GM18867 (cell line): ENCODE results near the gene CDC20.
"Not testable (repeated sequence)": the region's sequence is repeated elsewhere in the genome, so short reads cannot be mapped to it uniquely, and the experiment has no call there.

ENCODE experiments used
- ATAC-seq: cut with Tn5 transposase; IDR thresholded peaks from one replicate; pipeline ENCODE4 v1.9.1; 2021; ENCODE audit warnings: mild to moderate bottlenecking, moderate library complexity; ENCODE audit not compliant: unreplicated experiment

Gene CDC20

DNA sequence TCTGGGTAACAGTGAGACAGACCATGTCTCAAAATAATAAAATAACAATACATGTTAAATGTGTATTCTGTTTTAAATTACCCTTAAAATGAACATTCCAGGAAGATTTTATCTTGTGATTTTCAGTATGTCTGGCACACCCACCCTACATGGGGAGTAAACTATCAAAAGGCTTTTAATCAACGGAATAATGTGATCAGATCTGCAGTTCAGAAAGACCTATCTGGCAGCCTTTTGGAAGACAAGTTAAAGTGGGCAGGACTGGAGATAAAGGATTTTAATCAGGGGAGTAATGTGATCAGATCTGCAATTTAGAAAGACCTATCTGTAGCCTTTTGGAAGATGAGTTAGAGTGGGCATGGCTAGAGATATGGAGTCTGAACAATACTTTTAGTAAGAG is 20.7 kb downstream of the CDC20 start:
- ATAC-seq: no peak

GRCh38 chr1:43381612-43382011 is 22.8 kb downstream of the CDC20 start:
- ATAC-seq: no peak

GRCh38 chr1:43382027-43382779 is 23.4 kb downstream of the CDC20 start:
- no peak for ATAC-seq

GRCh38 chr1:43383449-43383848 is 24.7 kb downstream of the CDC20 start:
- no peak for ATAC-seq

GRCh38 chr1:43386676-43387075 is 27.9 kb downstream of the CDC20 start:
- ATAC-seq: no peak

GRCh38 chr1:43387976-43388599 is 29.3 kb downstream of the CDC20 start:
- no peak for ATAC-seq

DNA sequence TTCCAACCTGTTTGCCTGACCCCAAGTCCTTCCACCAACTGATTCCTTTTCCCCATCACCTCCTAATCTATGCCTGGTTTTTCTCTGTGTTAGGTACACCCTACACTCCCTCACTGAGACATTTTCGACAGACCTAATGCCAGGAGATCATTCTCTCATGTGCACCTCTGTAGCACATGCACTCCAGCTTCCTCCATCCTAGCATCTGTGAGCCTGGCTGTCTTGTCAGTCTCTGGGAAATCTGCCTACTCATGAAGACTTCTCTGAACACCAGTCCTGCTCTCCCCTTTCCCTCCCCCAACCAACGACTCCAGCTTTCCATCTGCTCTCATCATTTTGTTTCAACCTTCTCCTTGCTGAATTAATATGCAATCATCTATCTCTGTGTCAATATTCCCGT is 29.8 kb downstream of the CDC20 start:
- ATAC-seq: no peak

GRCh38 chr1:43389326-43390313 is 30.8 kb downstream of the CDC20 start, which contains the start of the genes MED8 and SZT2:
MED8 (minus strand) TSS chr1:43389800; CDS start chr1:43389764, 36 bp downstream.
SZT2 (plus strand) TSS chr1:43389899; CDS start chr1:43389969, 70 bp downstream.
- ATAC-seq: peak; percentile 89

- ATAC-seq: no peak
These were observed 33.9 kb downstream of the CDC20 start for GRCh38 chr1:43392702-43393101.

DNA sequence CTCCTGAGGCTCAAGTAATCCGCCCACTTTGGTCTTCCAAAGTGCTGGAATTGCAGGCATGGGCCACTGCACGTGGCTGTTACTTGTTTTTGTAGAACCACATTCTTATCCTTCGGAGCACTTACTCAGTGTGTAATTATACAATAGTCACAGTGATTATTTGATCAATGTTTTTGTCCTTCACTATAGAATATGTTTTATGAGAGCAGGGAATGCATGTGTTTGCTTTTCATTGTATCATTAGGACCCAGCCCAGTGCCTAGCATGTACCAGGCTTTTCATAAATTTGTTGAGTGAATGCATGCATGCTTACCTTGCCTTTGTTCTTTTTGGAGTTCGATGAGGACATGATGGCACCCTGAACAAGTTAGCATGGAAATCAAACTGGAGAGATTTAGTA is 36.7 kb downstream of the CDC20 start:
- no peak for ATAC-seq

DNA sequence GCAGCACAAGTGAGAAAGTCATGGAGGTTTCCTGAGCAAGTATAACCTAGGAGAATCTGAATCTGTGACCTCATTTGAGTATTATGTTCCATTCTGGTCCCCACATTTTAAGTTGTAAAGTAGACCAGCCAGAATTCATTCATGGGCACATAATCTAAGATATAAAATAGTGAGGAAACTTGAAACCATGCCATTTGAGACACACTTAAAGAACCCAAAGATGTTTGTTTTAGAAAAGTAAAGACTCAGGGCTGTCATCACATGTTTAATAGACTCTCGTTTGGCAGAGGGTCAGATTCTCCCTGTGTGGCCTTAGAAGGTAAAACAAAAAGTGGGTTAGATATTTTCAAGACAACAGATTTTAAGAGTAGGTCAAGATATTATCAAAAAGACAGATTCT is 37.3 kb downstream of the CDC20 start:
- ATAC-seq: no peak

DNA sequence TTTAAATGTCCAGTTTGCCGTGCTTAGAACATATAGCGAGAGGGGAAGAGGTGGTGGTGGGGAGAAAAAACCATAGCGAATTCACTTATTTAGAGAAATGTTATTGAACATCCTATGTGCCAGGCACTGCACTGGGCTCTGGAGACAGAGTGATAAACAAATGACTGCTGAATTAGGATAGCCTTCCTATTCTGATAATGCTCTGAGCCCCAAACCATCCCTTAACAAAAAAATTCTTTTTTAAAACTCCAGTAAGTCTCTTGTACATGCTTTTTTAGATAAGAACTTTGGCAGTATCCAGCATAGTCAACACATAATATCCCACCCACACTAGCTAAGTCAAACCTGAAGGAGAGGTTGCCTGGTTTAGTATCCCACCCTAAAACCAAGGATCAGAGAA is 39.4 kb downstream of the CDC20 start:
- no peak for ATAC-seq

DNA sequence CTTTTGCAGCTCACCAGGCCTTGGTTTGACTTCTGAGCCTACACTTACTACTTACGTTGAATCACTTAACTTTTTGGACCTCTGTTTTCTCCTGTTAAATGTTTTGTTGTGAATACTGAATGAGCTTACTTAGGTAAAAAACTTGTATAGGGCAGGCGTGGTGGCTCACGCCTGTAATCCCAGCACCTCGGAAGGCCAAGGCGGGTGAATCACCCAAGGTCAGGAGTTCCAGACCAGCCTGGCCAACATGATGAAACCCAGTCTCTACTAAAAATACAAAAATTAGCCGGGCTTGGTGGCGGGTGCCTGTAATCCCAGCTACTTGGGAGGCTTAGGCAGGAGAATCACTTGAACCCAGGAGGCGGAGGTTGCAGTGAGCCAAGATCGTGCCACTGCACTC is 41.7 kb downstream of the CDC20 start:
- ATAC-seq: not testable (repeated sequence)

- ATAC-seq: no peak
These were observed 43.5 kb downstream of the CDC20 start for GRCh38 chr1:43402089-43402865.

DNA sequence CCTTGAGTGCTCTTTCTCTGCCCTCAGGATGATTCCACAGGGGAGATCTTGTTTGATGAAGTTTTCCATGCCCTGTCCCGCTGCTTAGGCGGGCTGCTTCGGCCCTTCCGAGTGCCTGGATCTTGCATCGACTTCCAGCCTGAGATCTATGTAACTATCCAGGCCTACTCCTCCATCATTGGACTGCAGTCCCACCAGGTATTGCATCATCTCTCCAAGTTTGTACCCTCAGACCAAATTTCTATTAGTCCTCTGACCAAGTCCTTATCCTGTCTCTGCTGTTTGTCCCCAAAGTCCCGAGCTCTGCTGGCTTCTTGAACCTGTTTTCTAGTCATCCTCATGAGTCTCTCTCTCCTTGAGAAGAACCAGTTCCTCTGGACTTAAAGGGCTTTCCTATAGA is 45.6 kb downstream of the CDC20 start:
- no peak for ATAC-seq

DNA sequence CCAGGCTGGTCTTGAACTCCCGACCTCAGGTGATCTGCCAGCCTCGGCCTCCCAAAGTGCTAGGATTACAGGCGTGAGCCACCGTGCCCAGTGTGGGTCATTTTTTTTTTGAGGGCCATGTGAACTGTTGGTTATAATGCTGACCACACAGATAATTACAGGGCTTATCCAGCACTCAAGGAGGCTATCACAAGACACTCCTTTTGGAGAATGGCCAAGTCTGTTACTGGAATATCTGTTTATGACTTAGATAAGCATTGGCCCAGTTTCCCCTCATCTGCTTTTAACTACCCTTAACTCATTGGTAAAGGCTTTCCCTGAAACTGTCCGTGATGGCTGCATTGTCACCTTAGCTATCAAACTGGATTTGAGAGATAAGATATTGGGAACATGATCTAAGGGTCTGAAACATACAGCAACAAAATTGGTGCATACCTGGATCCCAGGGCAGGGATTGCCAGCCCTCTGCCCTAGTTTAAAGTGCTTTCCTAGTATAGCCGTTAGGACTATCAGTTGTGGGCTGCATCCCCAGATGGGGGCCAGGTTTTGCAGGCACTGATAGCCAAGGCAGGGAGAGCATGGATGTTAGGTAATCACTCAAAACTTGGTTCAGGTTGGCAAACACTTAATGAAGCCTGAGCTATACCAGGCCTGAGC is 46.6 kb downstream of the CDC20 start:
- no peak for ATAC-seq

DNA sequence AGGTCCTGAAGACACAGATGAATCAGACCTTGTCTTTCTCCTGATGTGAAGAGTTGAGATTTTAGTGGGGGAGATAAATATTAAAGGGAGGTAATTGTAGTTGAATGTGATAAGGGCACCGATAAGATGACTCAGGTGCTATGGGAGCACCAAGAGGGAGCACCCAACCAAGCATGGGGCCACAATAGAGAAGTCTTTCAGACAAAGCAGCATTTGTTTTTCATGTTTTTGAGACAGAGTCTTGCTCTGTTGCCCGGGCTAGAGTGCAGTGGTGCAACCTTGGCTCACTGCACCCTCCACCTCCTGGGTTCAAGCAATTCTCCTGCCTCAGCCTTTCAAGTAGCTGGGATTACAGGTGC is 47.1 kb downstream of the CDC20 start:
- no peak for ATAC-seq

DNA sequence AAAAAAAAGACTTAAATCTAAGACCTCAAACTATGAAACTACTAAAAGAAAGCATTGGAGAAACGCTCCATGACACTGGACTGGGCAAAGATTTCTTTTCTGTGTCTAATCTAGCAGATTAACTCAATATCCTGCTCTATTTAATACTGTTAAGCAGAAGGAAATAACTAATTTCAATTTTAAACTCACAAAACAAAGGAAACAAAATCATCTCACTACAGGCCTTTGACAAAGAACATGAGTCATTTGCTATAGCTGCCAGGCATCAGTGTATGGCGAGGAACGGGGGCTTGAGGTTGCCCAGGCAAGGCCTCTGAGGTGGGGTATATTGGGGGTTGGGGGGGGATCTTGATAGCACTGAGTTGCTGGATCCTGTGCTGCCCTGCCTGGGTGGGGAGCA is 51.8 kb downstream of the CDC20 start:
- ATAC-seq: no peak
